ENCODE results near the gene OCRL.

Gene OCRL

GRCh38 chrX:129540068-129540653, at the start of gene OCRL:
Gene OCRL, plus strand, starts transcription at chrX:129540259. Its CDS starts 181 bp downstream, at chrX:129540440.
- DNase-seq: peak; percentile 5

DNA sequence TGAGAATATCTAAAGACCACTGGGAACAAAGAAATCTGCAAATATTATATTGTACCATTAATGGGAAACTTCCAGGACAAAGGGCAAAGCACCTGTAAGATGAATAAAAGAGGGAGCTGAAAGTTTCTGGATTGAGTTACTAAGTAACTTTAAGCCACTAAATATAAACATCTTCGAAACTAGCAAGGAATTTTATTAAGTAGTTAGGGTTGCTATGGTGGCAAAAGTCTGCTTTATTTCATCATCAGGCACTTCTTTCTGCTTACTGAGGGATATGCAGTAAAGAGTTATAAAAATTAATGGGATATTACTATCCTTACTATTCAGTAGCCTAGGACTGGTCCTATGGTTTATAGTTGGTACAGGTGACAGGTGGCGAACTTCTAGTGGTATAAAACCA, 49.7 kb upstream of the OCRL start:
- DNase-seq: no peak

DNA sequence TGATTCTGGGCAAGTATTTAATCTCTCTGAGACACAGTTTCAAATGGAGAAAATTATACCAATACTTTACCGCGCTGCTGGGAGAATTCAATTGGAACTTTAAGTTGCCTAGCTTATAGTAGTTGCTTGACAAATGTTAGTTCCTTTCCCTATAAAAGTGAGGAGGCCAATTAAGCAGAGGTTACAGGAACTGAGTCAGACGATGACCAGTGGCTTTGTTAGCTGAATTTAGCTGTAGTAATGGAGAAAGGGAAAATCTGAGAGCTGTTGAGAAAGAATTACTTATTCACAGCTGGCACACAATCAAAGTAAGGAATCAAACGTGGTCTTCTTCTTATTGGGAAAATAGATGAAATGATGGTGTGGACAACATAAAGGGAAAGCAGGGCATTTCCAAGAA, 46.4 kb upstream of the OCRL start:
- DNase-seq: no peak

- no peak for DNase-seq
Measured at GRCh38 chrX:129494887-129495286, 45.2 kb upstream of the OCRL start.

DNA sequence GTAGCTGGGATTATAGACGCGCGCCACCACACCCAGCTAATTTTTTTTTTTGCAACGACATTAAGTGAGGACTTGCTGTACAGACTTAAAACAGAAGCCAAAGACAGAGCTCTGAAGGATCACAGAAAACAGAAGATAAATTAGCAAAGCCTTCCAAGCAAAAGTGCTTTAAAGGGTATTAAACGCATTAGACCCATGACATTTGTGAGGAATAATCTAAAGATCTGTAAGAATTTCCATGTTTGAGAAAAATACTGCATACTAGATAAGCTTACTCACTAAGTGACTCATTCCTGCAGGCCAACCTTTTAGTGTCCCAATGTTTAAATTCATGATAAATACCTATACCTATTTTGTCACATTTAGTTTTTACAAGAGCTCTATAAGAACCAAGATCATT, 44.2 kb upstream of the OCRL start:
- no peak for DNase-seq

GRCh38 chrX:129496625-129497024, 43.4 kb upstream of the OCRL start:
- no peak for DNase-seq

DNA sequence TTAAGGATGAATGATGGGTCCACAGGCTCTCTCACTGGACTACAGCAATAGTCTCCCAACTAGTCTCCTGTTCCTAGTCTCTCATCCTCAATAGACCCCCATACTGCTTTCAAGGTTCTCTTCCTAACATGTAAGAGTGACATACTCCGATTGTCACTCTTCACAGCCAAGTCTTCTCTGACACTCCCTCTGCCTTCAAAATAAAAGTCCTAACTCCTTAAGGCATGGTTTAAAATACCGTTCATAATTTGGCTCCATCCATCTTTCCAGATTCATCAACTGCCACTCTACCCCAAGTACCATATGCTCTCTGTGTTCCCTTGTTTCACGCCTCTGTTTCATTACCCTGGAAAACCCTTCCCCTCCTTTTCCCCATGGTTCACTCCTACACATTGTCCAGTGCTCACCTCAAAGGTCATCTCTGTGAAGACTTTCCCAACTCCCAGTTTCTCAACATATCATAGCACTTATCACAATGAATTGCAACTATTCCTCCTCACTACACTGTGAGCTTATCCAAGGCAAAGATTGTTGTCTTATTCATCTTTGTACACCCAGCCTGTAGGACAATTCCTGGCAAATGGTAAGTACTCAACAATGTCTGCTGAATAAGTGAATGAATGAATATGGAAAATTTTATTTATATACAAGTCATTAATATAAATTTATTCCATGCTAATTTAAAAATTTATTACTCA, 42.8 kb upstream of the OCRL start:
- no peak for DNase-seq

GRCh38 chrX:129510331-129510730, 29.7 kb upstream of the OCRL start:
- no peak for DNase-seq

GRCh38 chrX:129511689-129512088, 28.4 kb upstream of the OCRL start:
- DNase-seq: no peak

DNA sequence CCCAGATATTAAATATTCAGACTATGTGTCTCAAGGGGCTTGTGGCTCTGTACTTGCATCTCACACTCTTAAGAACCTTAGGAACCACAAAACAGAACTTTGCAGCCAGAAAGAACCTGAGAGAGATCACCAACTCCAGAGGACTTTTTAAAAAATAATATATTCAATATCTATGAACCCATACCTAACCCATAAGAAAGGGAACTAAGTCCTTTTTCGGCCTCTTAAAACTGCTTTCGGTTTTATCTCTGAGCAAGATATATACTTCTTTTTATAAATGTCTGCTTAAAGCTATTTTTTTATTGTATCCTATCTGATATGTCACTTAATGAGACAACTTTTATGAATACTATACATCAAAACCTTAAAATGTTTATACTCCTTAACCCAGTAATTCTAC, 27.6 kb upstream of the OCRL start:
- no peak for DNase-seq

DNA sequence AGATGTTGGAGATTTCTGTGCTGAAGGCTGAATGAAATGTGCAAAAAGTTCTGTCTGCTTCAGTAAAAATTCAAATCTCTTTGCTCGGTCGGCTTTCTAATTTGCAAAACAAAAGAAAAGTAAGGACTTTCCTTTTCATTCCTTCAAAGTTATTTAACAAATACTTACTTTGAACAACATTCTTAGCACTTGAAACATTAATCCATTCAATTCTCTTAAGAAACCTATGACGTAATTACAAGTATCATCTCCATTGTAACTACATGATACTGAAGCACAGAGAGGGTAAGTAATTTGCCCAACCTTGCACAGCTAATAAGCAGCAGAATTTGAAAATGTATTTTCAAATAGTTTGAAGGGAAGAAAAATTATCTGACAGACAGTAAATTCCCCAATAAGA, 23.7 kb upstream of the OCRL start:
- DNase-seq: no peak

DNA sequence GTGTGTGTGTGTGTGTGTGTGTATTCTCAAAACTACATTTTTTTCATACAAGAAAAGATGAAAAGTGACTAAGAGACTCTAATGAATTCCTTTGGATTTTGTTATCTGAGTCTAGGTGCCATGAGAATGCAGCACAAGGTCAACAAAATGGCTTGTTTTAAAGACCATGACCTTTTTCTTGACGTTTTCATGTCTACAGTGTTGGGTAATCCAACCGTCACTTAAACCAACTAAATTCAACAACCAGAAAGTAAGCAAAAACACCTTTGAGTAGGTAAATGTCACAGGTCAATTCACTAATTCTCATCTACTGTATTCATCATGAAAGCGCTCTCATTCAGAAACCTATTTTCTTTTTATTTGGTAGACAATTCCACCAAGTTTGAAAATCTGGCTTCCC, 19.9 kb upstream of the OCRL start:
- no peak for DNase-seq

GRCh38 chrX:129522184-129523078, 17.6 kb upstream of the OCRL start:
- DNase-seq: no peak

- no peak for DNase-seq
Measured at GRCh38 chrX:129523079-129523911, 16.8 kb upstream of the OCRL start, which contains the start of gene SMARCA1. Gene SMARCA1, minus strand, starts transcription at chrX:129523490. Its CDS starts 120 bp downstream, at chrX:129523370.

- no peak for DNase-seq
Measured at GRCh38 chrX:129524250-129524850, 15.7 kb upstream of the OCRL start.

DNA sequence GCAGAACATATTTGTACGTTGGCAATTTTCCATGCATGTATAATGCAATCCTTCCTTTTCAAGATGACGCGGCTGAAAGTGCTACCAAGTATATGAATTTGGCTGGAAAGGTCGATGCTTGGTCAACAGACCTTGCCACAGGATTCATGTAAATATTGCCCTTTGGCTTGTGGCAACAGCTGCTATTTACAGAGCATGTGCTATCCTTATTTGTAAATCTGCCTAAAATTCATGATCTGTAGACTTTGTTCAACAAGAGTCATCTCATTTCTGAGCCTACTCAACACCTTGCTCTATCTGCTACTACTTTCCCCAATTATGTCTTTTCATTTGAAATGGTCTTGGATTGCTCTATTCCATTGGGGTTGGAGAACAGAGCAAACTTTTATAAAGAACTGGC, 14.9 kb upstream of the OCRL start:
- no peak for DNase-seq

DNA sequence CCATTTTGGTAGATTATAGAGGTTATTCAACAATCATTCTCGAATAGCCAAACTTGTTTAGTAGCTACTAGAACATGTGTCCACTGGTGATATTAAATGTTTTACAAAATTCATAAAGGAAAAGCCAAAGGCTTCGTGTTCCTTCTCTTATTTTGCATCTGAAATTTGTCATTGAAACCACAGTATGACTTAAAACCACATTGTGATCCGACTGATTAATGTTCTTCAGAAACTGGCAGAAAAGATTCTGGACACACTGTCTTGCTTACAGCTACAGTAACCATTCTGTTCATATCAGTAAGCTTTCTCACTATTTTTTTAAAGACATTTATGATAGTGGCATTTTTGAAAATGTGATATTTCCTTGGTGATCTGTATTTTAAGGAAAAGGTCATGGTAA, 14.2 kb upstream of the OCRL start:
- no peak for DNase-seq

DNA sequence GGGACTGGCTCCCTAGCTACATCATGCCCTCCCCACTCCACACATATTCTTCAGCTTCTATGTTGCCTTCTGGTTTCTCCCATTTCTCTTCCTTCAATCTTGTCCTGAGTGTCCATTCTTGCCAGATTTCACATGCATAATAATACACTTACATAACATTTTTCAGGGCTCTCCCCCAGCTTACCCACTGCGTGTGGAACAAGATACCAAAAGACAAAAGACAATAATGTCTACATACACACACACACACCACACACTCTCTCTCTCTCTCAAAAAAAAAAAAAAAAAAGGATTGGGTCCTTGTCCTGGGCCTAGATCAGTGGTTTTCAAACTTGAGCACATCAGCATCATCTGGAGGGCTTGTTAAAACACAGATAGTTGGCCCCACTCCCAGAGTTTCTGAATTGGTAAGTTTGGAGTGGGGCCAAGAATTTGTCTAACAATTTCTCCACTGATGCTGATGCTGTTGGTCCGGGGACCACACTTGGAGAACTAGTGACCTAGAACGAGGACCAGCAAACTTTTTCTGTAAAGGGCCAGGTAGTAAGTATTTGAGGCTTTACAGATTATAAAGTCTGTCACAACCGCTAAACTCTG, 10.3 kb upstream of the OCRL start:
- no peak for DNase-seq

GRCh38 chrX:129530410-129530809, 9.6 kb upstream of the OCRL start:
- DNase-seq: no peak

DNA sequence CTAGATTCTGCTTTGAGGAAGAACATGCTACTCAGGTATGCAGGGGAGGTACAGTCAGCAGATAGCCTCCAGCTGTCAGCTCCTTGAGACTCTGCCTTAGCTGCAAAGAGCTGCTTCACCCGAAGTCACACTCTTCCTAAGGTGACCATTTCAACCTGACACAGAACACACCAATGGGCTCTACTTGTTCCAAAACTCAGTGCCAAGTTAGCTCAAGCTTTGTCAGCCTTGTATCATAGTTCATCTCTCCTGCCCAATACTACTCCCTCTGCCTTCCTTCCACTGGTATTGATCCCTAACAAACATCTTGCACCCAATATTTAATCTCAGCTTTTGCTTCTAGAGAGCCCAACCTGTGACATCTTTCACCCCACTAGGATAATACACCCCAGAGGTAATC, 8.9 kb upstream of the OCRL start:
- DNase-seq: no peak

DNA sequence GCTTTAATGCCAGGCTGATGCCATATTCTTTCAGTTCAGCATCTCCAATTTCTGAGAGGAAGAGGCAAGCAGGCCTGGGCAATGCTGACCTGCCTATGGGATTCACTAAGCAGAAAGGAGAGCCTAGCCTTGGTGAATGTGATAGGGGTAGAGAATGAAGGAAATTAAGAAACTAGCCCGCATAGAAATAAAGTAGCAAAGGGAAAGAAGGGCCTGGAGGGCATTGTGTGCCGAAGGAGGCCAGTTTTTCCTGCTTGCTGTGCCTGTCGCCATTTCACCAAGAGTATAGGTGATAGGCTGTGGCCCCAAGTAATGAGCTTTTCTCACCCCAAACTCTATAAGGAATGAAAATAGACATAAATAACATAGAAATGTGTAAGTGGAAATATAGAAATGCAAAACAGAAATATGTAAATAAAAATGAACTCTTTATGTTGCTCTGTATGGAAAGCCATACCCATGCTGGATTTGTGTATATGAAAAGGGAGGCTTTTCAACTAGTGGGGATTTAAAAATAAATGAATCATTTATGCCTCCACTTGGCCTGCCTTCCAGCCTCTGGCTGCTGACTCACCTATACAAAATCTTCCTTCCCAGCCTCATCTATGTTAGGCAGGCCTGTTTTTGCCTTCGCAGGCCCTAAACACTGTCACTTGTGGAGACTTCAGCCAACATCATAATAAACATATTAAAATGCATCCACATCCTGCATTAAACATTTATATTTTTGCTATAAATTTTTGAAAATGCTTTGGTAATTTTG, 5.1 kb upstream of the OCRL start:
- no peak for DNase-seq
